H1 (cell line): Measurements from ENCODE around the gene ADGRB3. TPM values are rescaled to one million over a fixed set of nuclear protein-coding genes. Genes with fewer than 3 reads are reported as not detected.

Experiments
- CTCF ChIA-PET: fragments of 300-600 bp; sonication (Branson Sonifier 250); formaldehyde crosslinking; loops from one replicate; lab custom pipeline; 2021; ENCODE audit not compliant: partially characterized antibody; lab: Charles Lee
- POLR2A ChIA-PET: fragments of 300-600 bp; sonication (Branson Sonifier 250); formaldehyde crosslinking; loops from one replicate; lab custom pipeline; 2021; ENCODE audit warnings: inconsistent platforms; ENCODE audit not compliant: partially characterized antibody; lab: Charles Lee
- DNase-seq, 2 experiments: peaks; one replicate each; pipeline versions ENCODE4 v3.0.0 to v3.0.0-alpha.2; 2010 to 2022; ENCODE audit warnings: low spot score in 2 of 2, low read depth in 1 of 2, mixed read lengths in 1 of 2
- FAIRE-seq: peaks from 2 replicates; lab custom pipeline; 2011; peaks lifted over from hg19 to GRCh38; lab: Jason Lieb, UNC
- H2AFZ ChIP-seq: 2 replicates; pipeline ENCODE4 v1.8.1; 2012; ENCODE audit warnings: low read length, inconsistent platforms
- H2AK5ac ChIP-seq: 2 replicates; pipeline ENCODE4 v1.6.1; 2013; ENCODE audit warnings: low read depth, low read length
- H2BK120ac ChIP-seq: replicated peaks from 2 replicates; pipeline ENCODE3; 2013; ENCODE audit warnings: low read depth, low read length, inconsistent platforms
- H2BK12ac ChIP-seq: 2 replicates; pipeline ENCODE4 v1.6.1; 2013; ENCODE audit warnings: low read depth, low read length
- H2BK15ac ChIP-seq: 2 replicates; pipeline ENCODE4 v1.6.1; 2013; ENCODE audit warnings: low read length
- H2BK20ac ChIP-seq: 2 replicates; pipeline ENCODE4 v1.6.1; 2013; ENCODE audit warnings: low read length
- H2BK5ac ChIP-seq: 2 replicates; pipeline ENCODE4 v1.6.1; 2013; ENCODE audit warnings: low read depth, low read length
- H3K14ac ChIP-seq: 2 replicates; pipeline ENCODE4 v1.6.1; 2013; ENCODE audit warnings: inconsistent platforms; ENCODE audit not compliant: insufficient read length
- H3K18ac ChIP-seq: 2 replicates; pipeline ENCODE4 v1.6.1; 2013; ENCODE audit warnings: low read length; ENCODE audit errors: extremely low read depth
- H3K23ac ChIP-seq: 2 replicates; pipeline ENCODE4 v1.6.1; 2013; ENCODE audit warnings: inconsistent platforms; ENCODE audit not compliant: insufficient read length
- H3K23me2 ChIP-seq: 2 replicates; pipeline ENCODE4 v1.6.1; 2013; ENCODE audit warnings: low read depth, low read length
- H3K27ac ChIP-seq: 2 replicates; pipeline ENCODE4 v1.6.1; 2011; ENCODE audit warnings: low read depth, low read length, inconsistent platforms
- H3K27me3 ChIP-seq, 4 experiments: replicated peaks in 1 of 4; 1 replicate in 1 of 4; 2 replicates in 3 of 4; pipeline versions ENCODE4 v1.6.1 to v1.8.1; 2011 to 2013; ENCODE audit warnings: low read length in 3 of 4, mild to moderate bottlenecking in 3 of 4, inconsistent platforms in 2 of 4, mixed read lengths in 2 of 4, moderate library complexity in 1 of 4; ENCODE audit not compliant: control insufficient read depth in 3 of 4, insufficient read depth in 3 of 4; ENCODE audit errors: extremely low read depth in 1 of 4
- H3K36me3 ChIP-seq, 4 experiments: 2 replicates each; pipeline versions ENCODE4 v1.6.1 to v1.8.1; 2011 to 2013; ENCODE audit warnings: mild to moderate bottlenecking in 4 of 4, low read length in 3 of 4, moderate library complexity in 2 of 4, control low read depth in 1 of 4, inconsistent platforms in 1 of 4; ENCODE audit not compliant: insufficient read depth in 4 of 4, control insufficient read depth in 2 of 4
- H3K4ac ChIP-seq: replicated peaks from 2 replicates; pipeline ENCODE3; 2013; ENCODE audit warnings: low read length, low read depth, mixed read lengths, inconsistent platforms; ENCODE audit not compliant: insufficient read length
- H3K4me1 ChIP-seq, 4 experiments: replicated peaks in 1 of 4; 1 replicate in 1 of 4; 2 replicates in 3 of 4; pipeline versions ENCODE4 v1.6.1 to v1.8.1; 2011 to 2013; ENCODE audit warnings: low read length in 3 of 4, inconsistent platforms in 2 of 4, mixed read lengths in 1 of 4; ENCODE audit not compliant: insufficient read depth in 4 of 4, control insufficient read depth in 3 of 4
- H3K4me2 ChIP-seq, 2 experiments: 2 replicates each; pipeline versions ENCODE4 v1.6.1 to v1.8.1; 2011 to 2013; ENCODE audit warnings: low read depth in 2 of 2, low read length in 2 of 2, control low read depth in 1 of 2, inconsistent platforms in 1 of 2, mild to moderate bottlenecking in 1 of 2; ENCODE audit not compliant: insufficient read depth in 1 of 2
- H3K4me3 ChIP-seq, 4 experiments: fragments of 200-600, 300-600 bp in 1 of 4; sonication (generic), shearing (Covaris generic), sonication (Bioruptor Twin) in 1 of 4; 2 replicates each; pipeline versions ENCODE4 v1.5.1 to v1.8.1; 2011 to 2016; ENCODE audit warnings: low read length in 4 of 4, low read depth in 3 of 4, control low read depth in 2 of 4, inconsistent platforms in 2 of 4, mild to moderate bottlenecking in 2 of 4, mixed read lengths in 1 of 4, moderate library complexity in 1 of 4; ENCODE audit not compliant: insufficient read depth in 2 of 4; ENCODE audit errors: extremely low read depth in 1 of 4
- H3K56ac ChIP-seq: replicated peaks from 2 replicates; pipeline ENCODE3; 2013; ENCODE audit warnings: low read depth, mild to moderate bottlenecking, mixed read lengths, low read length, inconsistent platforms; ENCODE audit not compliant: insufficient read length
- H3K79me1 ChIP-seq: 2 replicates; pipeline ENCODE4 v1.6.1; 2013; ENCODE audit warnings: low read depth, low read length, control low read depth
- H3K79me2 ChIP-seq, 2 experiments: 2 replicates each; pipeline versions ENCODE4 v1.6.1 to v1.8.1; 2012 to 2013; ENCODE audit warnings: low read length in 2 of 2, mild to moderate bottlenecking in 2 of 2, inconsistent platforms in 1 of 2; ENCODE audit not compliant: insufficient read depth in 2 of 2, control insufficient read depth in 1 of 2
- H3K9ac ChIP-seq, 4 experiments: replicated peaks in 1 of 4; 1 replicate in 1 of 4; 2 replicates in 3 of 4; pipeline versions ENCODE4 v1.6.1 to v1.8.1; 2011 to 2013; ENCODE audit warnings: low read depth in 3 of 4, low read length in 3 of 4, control low read depth in 2 of 4, mild to moderate bottlenecking in 2 of 4, moderate library complexity in 2 of 4, inconsistent platforms in 1 of 4; ENCODE audit errors: extremely low read depth in 1 of 4
- H3K9me3 ChIP-seq, 2 experiments: 2 replicates each; pipeline versions ENCODE4 v1.6.1 to v1.8.1; 2012 to 2013; ENCODE audit warnings: mild to moderate bottlenecking in 2 of 2, moderate library complexity in 2 of 2, control low read depth in 1 of 2, inconsistent platforms in 1 of 2, low read depth in 1 of 2, low read length in 1 of 2, mixed read lengths in 1 of 2; ENCODE audit not compliant: insufficient read depth in 2 of 2
- H4K20me1 ChIP-seq, 2 experiments: replicated peaks in 1 of 2; 2 replicates each; pipeline versions ENCODE3 to v1.8.1; 2011 to 2013; ENCODE audit warnings: inconsistent platforms in 2 of 2, low read length in 2 of 2, mild to moderate bottlenecking in 1 of 2; ENCODE audit not compliant: insufficient read depth in 2 of 2, control insufficient read depth in 1 of 2
- H4K5ac ChIP-seq: 2 replicates; pipeline ENCODE4 v1.6.1; 2013; ENCODE audit warnings: low read length, low read depth, mixed read lengths, inconsistent platforms; ENCODE audit not compliant: insufficient read length
- H4K8ac ChIP-seq: 2 replicates; pipeline ENCODE4 v1.8.0; 2013; ENCODE audit warnings: mild to moderate bottlenecking, moderate library complexity, low read length, inconsistent platforms; ENCODE audit not compliant: insufficient read depth; ENCODE audit errors: extremely low read depth
- H4K91ac ChIP-seq: replicated peaks from 2 replicates; pipeline ENCODE3; 2013; ENCODE audit warnings: low read length, mixed read lengths, inconsistent platforms; ENCODE audit not compliant: insufficient read length
- ASH2L ChIP-seq: fragments of 200-600, 300-600 bp; sonication (generic); IDR thresholded peaks from one replicate; pipeline ENCODE4 v1.7.1; 2017; ENCODE audit warnings: low read length
- ATF3 ChIP-seq: IDR thresholded peaks from 2 replicates; pipeline ENCODE4 v1.6.1; 2011; ENCODE audit warnings: low read depth, mild to moderate bottlenecking, low read length; ENCODE audit not compliant: insufficient read depth
- EGR1 ChIP-seq: IDR thresholded peaks from 2 replicates; pipeline ENCODE4 v1.6.1; 2011; ENCODE audit warnings: low read depth, low read length, borderline replicate concordance
- EZH2 ChIP-seq: fragments of 200-600 bp; sonication (generic); IDR thresholded peaks from 2 replicates; pipeline ENCODE4 v1.7.1; 2012; ENCODE audit warnings: low read depth, mild to moderate bottlenecking, moderate library complexity, low read length, inconsistent platforms; ENCODE audit not compliant: severe bottlenecking
- GABPA ChIP-seq: IDR thresholded peaks from 2 replicates; pipeline ENCODE4 v1.6.1; 2011; ENCODE audit warnings: mild to moderate bottlenecking, low read length, moderate library complexity, borderline replicate concordance; ENCODE audit not compliant: insufficient read depth
- MAFK ChIP-seq: IDR thresholded peaks from 2 replicates; pipeline ENCODE4 v1.6.1; 2012; ENCODE audit warnings: low read depth, mild to moderate bottlenecking, improper control_type of control experiment, low read length
- POU5F1 ChIP-seq: IDR thresholded peaks from 2 replicates; pipeline ENCODE4 v1.6.1; 2011; ENCODE audit warnings: low read depth, mild to moderate bottlenecking, low read length, moderate library complexity
- SIN3A ChIP-seq, 2 experiments: IDR thresholded peaks in 1 of 2; conservative IDR thresholded peaks in 1 of 2; 2 replicates each; pipeline ENCODE4 v1.6.1; 2011 to 2012; ENCODE audit warnings: low read length in 2 of 2, improper control_type of control experiment in 1 of 2, low read depth in 1 of 2, mild to moderate bottlenecking in 1 of 2
- TEAD4 ChIP-seq: IDR thresholded peaks from 2 replicates; pipeline ENCODE4 v1.6.1; 2012; ENCODE audit warnings: low read depth, low read length, inconsistent platforms, mixed read lengths
- WGBS, 2 experiments: shearing (Covaris generic) in 1 of 2; methylation state at CpG; one replicate each; pipeline versions ENCODE4 v1.1.6 to v1.1.7; 2013 to 2015; ENCODE audit warnings: low lambda C conversion rate in 2 of 2, mixed read lengths in 2 of 2, inconsistent platforms in 1 of 2, low coverage in 1 of 2, missing lambda C conversion rate in 1 of 2; ENCODE audit not compliant: insufficient replicate concordance in 2 of 2, insufficient coverage in 1 of 2, insufficient read length in 1 of 2; ENCODE audit errors: extremely low coverage in 1 of 2, missing lambda C conversion rate in 1 of 2; 5-methylcytosine and 5-hydroxymethylcytosine counted together
- polyA plus RNA-seq, 7 experiments: library from polyadenylated mRNA; depleted of rRNA in 3 of 7; stranded (reverse) in 5 of 7; unstranded in 2 of 7; fragments of >200 nt in 5 of 7; fragments of 200-250 nt in 2 of 7; gene quantifications; 1 replicate in 5 of 7; 2 replicates in 1 of 7; 4 replicates in 1 of 7; pipeline versions ENCODE4 v1.2.1 to v1.2.3, GENCODE V29; 2011 to 2013; ENCODE audit warnings: missing spikeins in 2 of 7, mixed read lengths in 2 of 7
- total RNA-seq: library from RNA; stranded (reverse); fragmentation: NEBNext Ultra II Directional; extraction: Animal tissue kit (Norgen Biotek cat#: 25700); gene quantifications from 2 replicates; pipeline ENCODE4 v1.2.1, GENCODE V29; 2021
- TF ChIP-seq, protein P1 (sequence below): IDR thresholded peaks from 2 replicates; pipeline ENCODE4 v1.6.1; 2012; ENCODE audit warnings: inconsistent platforms

The ADGRB3 gene
- total and polyA plus RNA-seq, 2 of the 8 experiments (the other 6 are each of a cell fraction or from before 2014, with no cell fraction given): 0.35 to 1.2 TPM

GRCh38 chr6:69391106-69391505 is 756.0 kb downstream of the ADGRB3 start:
- Histone ChIP-seq H3K4ac (no peak overlapping the region), H3K27ac (no peak overlapping the region), H3K14ac (no peak overlapping the region), H3K4me1 (no peaks in the 10 kb centered on the region), H4K5ac (no peak overlapping the region), H4K20me1 (no peaks in the 10 kb centered on the region), H3K79me2 (no peaks in the 10 kb centered on the region), H3K79me1 (no peaks in the 10 kb centered on the region), H2AK5ac (no peak overlapping the region), H3K9ac (no peak overlapping the region), H3K56ac (no peak overlapping the region), H3K36me3 (no peaks in the 10 kb centered on the region), H2AFZ (no peak overlapping the region), H3K4me3 (no peak overlapping the region), H4K8ac (no peak overlapping the region), H2BK20ac (no peak overlapping the region), H2BK5ac (no peak overlapping the region), H2BK120ac (no peak overlapping the region), H2BK15ac (no peak overlapping the region), H3K18ac (no peak overlapping the region), H3K27me3 (peaks cover 0 to 1% (median 0%) of the 10 kb centered on the region in 4 experiments; a peak in 1 of 7 replicates), H3K4me2 (no peak overlapping the region), H4K91ac (no peak overlapping the region), H3K23me2 (no peaks in the 10 kb centered on the region), H2BK12ac (no peak overlapping the region), H3K23ac (no peak overlapping the region), H3K9me3 (no peaks in the 10 kb centered on the region)
- 90% methylated on average over 6 of the region's 6 CpGs; no CpG with 5 or more reads in 1 of the 2 experiments for WGBS, 2 experiments
- ChIA-PET POLR2A (no interaction called here), CTCF (no interaction called here)
- DNase-seq (no peak), FAIRE-seq (no peak)
- TF ChIP-seq EGR1 (no peak), POU5F1 (no peak), EZH2 (no peak), MAFK (no peak), ATF3 (no peak), TEAD4 (no peak), SIN3A (conservative IDR thresholded peaks at IDR 0.05 in 1 of 2, IDR thresholded peaks at IDR 0.05 in 1 of 2; ENCODE audit: low read depth in 1 of 2, low read length in 2 of 2) (no peak), ASH2L (no peak), GABPA (no peak)
- TF ChIP-seq, protein P1, sequence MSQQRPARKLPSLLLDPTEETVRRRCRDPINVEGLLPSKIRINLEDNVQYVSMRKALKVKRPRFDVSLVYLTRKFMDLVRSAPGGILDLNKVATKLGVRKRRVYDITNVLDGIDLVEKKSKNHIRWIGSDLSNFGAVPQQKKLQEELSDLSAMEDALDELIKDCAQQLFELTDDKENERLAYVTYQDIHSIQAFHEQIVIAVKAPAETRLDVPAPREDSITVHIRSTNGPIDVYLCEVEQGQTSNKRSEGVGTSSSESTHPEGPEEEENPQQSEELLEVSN: no peak
